HL-60 (cell line): ENCODE results near the gene TOX2.

Experiments used
- CTCF ChIP-seq: IDR thresholded peaks from one replicate; pipeline ENCODE4 v1.5.1; 2011; ENCODE audit warnings: low read length, control low read depth, inconsistent platforms; ENCODE audit not compliant: insufficient read depth
- GABPA ChIP-seq: IDR thresholded peaks from 2 replicates; pipeline ENCODE4 v1.6.1; 2012; ENCODE audit warnings: low read depth
- POLR2AphosphoS5 ChIP-seq: IDR thresholded peaks from 2 replicates; pipeline ENCODE4 v1.6.1; 2012; ENCODE audit warnings: low read depth
- SPI1 ChIP-seq: IDR thresholded peaks from 2 replicates; pipeline ENCODE4 v1.6.1; 2012; ENCODE audit warnings: low read depth, mild to moderate bottlenecking, borderline replicate concordance
- TF ChIP-seq, protein P1 (sequence below): IDR thresholded peaks from 2 replicates; pipeline ENCODE4 v1.6.1; 2012; ENCODE audit warnings: low read depth; ENCODE audit not compliant: insufficient replicate concordance

DNA sequence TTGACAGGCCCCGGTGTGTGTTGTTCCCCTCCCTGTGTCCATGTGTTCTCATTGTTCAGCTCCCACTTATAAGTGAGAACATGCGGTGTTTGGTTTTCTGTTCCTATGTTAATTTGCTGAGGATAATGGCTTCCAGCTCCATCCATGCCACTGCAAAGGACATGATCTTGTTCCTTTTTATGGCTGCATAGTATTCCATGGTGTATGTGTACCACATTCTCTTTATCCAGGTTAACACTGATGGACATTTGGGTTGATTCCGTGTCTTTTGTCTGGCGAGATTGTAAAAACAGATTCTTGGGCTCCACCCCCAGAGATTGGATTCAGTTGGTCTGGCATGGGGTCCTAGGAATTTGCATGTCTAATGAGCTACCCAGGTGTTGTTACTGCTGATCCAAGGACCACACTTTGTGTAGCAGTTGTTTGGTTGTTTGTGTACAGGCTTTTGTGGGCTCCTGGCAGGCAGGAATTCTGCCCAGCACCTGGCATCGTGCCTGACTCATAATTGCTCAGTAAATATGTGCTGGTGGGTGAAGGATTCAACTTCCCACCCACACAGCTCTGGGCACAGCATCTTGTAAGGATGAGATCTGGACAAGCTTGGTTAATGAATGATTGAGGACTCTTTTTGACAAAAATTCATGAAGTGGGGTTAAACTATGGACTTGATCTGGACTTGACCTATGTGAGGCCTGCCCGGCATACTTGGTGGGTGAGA lies 5.2 kb downstream of the TOX2 start:
- TF ChIP-seq CTCF (no peak), POLR2AphosphoS5 (no peak), SPI1 (no peak), GABPA (no peak)
- TF ChIP-seq, protein P1, sequence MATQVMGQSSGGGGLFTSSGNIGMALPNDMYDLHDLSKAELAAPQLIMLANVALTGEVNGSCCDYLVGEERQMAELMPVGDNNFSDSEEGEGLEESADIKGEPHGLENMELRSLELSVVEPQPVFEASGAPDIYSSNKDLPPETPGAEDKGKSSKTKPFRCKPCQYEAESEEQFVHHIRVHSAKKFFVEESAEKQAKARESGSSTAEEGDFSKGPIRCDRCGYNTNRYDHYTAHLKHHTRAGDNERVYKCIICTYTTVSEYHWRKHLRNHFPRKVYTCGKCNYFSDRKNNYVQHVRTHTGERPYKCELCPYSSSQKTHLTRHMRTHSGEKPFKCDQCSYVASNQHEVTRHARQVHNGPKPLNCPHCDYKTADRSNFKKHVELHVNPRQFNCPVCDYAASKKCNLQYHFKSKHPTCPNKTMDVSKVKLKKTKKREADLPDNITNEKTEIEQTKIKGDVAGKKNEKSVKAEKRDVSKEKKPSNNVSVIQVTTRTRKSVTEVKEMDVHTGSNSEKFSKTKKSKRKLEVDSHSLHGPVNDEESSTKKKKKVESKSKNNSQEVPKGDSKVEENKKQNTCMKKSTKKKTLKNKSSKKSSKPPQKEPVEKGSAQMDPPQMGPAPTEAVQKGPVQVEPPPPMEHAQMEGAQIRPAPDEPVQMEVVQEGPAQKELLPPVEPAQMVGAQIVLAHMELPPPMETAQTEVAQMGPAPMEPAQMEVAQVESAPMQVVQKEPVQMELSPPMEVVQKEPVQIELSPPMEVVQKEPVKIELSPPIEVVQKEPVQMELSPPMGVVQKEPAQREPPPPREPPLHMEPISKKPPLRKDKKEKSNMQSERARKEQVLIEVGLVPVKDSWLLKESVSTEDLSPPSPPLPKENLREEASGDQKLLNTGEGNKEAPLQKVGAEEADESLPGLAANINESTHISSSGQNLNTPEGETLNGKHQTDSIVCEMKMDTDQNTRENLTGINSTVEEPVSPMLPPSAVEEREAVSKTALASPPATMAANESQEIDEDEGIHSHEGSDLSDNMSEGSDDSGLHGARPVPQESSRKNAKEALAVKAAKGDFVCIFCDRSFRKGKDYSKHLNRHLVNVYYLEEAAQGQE: no peak
